ENCODE results near the gene PLA2G2C.

PLA2G2C gene

GRCh38 chr1:20207546-20207945 is 21.2 kb upstream of the PLA2G2C start:
- DNase-seq (ENCODE audit: low read depth) = no peak

- DNase-seq (ENCODE audit: low read depth) = no peak
Observed at GRCh38 chr1:20202166-20202565, 15.8 kb upstream of the PLA2G2C start.

GRCh38 chr1:20200966-20201365 is 14.6 kb upstream of the PLA2G2C start:
- no peak for DNase-seq (ENCODE audit: low read depth)

GRCh38 chr1:20199840-20200239 is 13.5 kb upstream of the PLA2G2C start:
- DNase-seq (ENCODE audit: low read depth) = no peak

- DNase-seq (ENCODE audit: low read depth) = no peak
Observed at GRCh38 chr1:20199403-20199802, 13.1 kb upstream of the PLA2G2C start.

GRCh38 chr1:20198918-20199317 is 12.6 kb upstream of the PLA2G2C start:
- no peak for DNase-seq (ENCODE audit: low read depth)

- DNase-seq (ENCODE audit: low read depth) = no peak
Observed at GRCh38 chr1:20198296-20198695, 12.0 kb upstream of the PLA2G2C start.

GRCh38 chr1:20197329-20197791 is 11.0 kb upstream of the PLA2G2C start:
- DNase-seq (ENCODE audit: low read depth) = no peak

GRCh38 chr1:20195462-20195780 is 9.1 kb upstream of the PLA2G2C start:
- no peak for DNase-seq (ENCODE audit: low read depth)

- DNase-seq (ENCODE audit: low read depth) = peak; percentile 55
Observed at GRCh38 chr1:20194757-20195461, 8.6 kb upstream of the PLA2G2C start.

- DNase-seq (ENCODE audit: low read depth) = no peak
Observed at GRCh38 chr1:20194224-20194623, 7.9 kb upstream of the PLA2G2C start.

- DNase-seq (ENCODE audit: low read depth) = no peak
Observed at GRCh38 chr1:20192871-20193411, 6.6 kb upstream of the PLA2G2C start.

GRCh38 chr1:20192364-20192763 is 6.0 kb upstream of the PLA2G2C start:
- no peak for DNase-seq (ENCODE audit: low read depth)

GRCh38 chr1:20191266-20191825 is 5.0 kb upstream of the PLA2G2C start:
- DNase-seq (ENCODE audit: low read depth) = no peak

- DNase-seq (ENCODE audit: low read depth) = no peak
Observed at GRCh38 chr1:20190256-20191160, 4.2 kb upstream of the PLA2G2C start.

GRCh38 chr1:20189664-20190063 is 3.3 kb upstream of the PLA2G2C start:
- no peak for DNase-seq (ENCODE audit: low read depth)

GRCh38 chr1:20188455-20188817 is 2.1 kb upstream of the PLA2G2C start:
- DNase-seq (ENCODE audit: low read depth) = no peak

GRCh38 chr1:20187813-20188454 is 1.6 kb upstream of the PLA2G2C start:
- no peak for DNase-seq (ENCODE audit: low read depth)

- no peak for DNase-seq (ENCODE audit: low read depth)
Observed at GRCh38 chr1:20187103-20187812, 940 bp upstream of the PLA2G2C start.

- DNase-seq (ENCODE audit: low read depth) = no peak
Observed at GRCh38 chr1:20184997-20185833, 1.1 kb downstream of the PLA2G2C start.

GRCh38 chr1:20184481-20184900 is 1.8 kb downstream of the PLA2G2C start:
- no peak for DNase-seq (ENCODE audit: low read depth)
